GM12865 (cell line): ENCODE results near the gene NFKB1.

Experiments
- DNase-seq: peaks from one replicate; pipeline ENCODE4 v3.0.0; 2010; ENCODE audit warnings: low read depth
- H3K4me3 ChIP-seq: 2 replicates; pipeline ENCODE4 v1.5.1; 2011; ENCODE audit warnings: mild to moderate bottlenecking, low read depth, low read length, control low read depth
- TF ChIP-seq, protein P1 (sequence below): IDR thresholded peaks from 2 replicates; pipeline ENCODE4 v1.5.1; 2011; ENCODE audit warnings: low read length, control low read depth, low read depth, inconsistent platforms; ENCODE audit not compliant: insufficient read depth; ENCODE audit errors: missing control alignments

The NFKB1 gene

DNA sequence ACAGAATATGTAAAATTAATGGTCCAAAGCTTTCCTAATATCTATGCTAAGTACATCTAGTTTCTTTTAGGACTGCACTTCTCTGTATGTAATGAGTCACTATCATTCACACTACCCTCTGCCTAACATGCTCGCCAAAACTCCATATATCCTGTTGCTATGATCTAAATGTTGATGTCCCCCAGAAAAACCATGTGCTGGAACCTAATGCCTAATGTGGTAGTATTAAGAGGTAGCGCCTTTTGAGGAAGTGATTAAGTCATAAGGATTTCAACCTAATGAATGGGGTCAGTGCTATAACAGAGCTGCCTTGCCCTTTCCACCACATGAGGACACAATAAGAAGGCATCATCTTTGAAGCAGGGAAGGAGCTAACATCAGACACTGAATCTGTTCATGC lies 34.9 kb upstream of the NFKB1 start:
- no peak for DNase-seq
- TF ChIP-seq, protein P1, sequence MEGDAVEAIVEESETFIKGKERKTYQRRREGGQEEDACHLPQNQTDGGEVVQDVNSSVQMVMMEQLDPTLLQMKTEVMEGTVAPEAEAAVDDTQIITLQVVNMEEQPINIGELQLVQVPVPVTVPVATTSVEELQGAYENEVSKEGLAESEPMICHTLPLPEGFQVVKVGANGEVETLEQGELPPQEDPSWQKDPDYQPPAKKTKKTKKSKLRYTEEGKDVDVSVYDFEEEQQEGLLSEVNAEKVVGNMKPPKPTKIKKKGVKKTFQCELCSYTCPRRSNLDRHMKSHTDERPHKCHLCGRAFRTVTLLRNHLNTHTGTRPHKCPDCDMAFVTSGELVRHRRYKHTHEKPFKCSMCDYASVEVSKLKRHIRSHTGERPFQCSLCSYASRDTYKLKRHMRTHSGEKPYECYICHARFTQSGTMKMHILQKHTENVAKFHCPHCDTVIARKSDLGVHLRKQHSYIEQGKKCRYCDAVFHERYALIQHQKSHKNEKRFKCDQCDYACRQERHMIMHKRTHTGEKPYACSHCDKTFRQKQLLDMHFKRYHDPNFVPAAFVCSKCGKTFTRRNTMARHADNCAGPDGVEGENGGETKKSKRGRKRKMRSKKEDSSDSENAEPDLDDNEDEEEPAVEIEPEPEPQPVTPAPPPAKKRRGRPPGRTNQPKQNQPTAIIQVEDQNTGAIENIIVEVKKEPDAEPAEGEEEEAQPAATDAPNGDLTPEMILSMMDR = no peak

DNA sequence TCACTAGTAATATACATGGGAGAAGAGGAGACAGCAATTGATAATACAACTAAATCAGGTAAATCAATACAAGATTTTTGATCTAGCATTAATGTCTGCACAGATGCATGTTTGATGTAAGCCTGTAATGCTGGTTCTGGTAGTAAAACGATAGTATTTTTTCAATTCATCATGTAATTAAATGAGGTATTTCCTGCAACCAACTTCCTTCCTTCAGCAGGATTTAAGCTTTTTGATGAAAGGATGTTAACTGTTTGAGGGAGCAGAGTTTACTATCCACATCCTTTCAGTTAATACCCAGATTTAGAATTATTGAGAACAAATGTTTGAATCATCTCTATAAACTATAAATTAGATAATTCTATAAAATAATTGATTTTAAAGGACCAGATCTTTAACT lies 31.4 kb upstream of the NFKB1 start:
- DNase-seq = no peak
- no peak overlapping the region for H3K4me3 ChIP-seq
- TF ChIP-seq, protein P1 = no peak

More for the DNA sequence above, 34.9 kb upstream of the NFKB1 start:
- no peak overlapping the region for H3K4me3 ChIP-seq

DNA sequence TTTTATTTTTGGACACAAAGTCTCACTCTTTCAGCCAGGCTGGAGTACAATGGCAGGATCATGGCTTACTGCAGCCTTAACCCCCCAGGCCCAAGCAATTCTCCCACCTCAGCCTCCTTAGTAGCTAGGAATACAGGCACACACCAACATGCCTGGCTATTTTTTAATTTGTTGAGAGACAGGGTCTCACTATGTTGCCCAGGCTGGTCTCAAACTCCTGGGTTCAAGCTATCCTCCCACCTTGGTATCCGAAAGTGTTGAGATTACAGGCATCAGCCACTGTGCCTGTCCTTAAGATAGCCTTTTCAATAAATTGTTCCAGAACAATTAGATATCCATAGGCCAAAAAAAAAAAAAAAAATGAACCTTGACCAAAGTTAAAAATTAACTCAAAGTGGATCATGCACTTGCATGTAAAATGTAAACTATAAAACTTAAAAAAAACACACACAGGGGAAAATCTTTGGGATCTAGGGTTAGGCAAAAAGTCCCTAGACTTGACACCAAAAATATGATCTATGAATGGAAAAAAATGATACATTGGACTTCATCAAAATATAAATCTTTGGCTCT lies 28.6 kb upstream of the NFKB1 start:
- TF ChIP-seq, protein P1 = no peak
- no peak overlapping the region for H3K4me3 ChIP-seq
- DNase-seq = no peak

DNA sequence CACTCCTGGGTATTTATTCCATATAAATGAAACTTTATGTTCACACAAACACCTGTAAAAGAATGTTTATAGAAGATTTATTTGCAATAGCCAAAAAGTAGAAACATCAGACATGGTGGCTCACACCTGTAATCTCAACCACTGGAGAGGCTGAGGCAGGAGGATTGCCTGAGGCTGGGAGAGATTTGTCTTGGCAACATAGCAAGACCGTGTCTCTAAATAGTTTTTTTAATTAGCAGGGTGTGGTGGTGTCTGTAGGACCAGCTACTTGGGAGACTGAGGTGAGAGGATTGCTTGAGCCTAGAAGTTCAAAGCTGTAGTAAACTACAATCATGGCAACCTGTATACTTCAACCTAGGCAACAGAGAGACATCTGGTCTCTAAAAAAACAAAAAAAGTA lies 27.7 kb upstream of the NFKB1 start:
- TF ChIP-seq, protein P1 = no peak
- DNase-seq = no peak
- no peak overlapping the region for H3K4me3 ChIP-seq

DNA sequence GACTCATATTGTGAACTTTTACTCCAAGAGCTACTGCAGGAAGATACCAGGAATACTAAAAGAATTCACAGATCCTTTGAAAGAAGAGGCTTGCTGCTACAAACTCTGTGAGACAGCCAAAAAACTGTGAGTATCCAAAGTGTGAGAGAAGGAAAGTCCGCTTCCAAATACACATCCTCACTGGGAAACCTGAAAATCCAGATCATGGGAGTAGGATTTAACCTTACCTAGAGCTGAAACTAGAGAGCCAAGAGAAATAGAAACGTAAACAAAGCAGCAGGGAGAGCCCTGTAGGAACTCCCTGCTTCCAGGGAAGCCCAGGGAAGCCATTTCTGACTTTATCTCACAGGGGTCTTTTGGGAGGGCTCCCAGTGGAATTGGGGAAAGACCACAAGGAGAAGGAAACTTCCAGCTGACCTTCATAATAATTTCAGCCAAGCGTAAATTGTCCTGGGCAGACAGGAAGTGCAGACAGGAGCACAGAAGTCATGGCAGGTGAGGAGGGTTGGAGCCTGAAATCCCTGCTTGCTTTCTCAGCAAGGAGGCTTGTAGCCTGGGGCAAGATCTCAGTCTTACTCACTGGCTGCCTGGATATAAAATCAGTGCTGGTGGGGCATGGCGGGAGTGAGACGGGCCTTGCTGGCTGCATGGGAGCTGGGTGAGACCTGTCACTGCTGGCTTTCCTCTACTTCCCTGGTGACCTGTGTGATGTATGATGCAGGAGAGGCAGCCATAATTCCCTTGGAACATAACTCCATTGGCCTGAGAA lies 26.2 kb upstream of the NFKB1 start:
- no peak overlapping the region for H3K4me3 ChIP-seq
- TF ChIP-seq, protein P1 = no peak
- no peak for DNase-seq

DNA sequence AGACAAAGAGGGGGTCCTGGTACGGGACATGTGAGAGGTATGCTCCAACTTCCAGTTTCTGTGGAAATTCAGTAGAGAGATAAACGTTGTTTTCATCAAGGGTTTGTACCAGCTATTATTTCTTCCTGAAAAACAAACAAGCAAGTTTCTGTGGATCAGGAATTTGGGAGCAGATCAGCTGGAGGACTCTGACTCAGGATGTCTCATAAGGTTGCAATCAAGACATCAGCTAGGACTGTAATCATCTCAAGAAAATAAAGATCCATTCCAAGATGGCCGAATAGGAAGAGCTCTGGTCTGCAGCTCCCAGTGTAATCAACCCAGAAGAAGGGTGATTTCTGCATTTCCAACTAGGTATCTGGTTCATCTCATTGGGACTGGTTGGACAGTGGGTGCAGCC lies 23.5 kb upstream of the NFKB1 start:
- no peak for DNase-seq
- TF ChIP-seq, protein P1 = no peak
- no peak overlapping the region for H3K4me3 ChIP-seq
